Measurements from ENCODE around the gene RASGEF1C. TPM values are rescaled to one million over a fixed set of nuclear protein-coding genes. Genes with fewer than 3 reads are reported as not detected.

RASGEF1C gene
- total RNA-seq, 1 donor from 2014 or later, result 0.26 TPM

DNA sequence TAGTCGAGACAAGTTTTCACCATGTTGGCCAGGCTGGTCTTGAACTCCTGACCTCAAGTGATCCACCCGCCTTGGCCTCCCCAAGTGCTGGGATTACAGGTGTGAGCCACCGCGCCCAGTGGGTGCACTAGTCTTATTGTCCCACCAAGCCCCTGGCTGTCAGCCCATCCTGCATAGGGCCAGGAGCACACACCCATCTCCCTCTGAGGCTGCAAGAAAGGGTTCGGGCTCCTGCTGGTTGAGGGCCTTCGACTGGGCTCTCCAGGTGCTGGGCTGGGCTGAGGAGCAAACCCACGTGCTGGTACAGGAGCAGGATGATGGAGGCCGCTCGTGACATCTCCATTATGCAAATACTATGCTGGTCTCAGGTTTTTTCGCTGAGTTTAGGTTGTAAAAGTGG is 112.4 kb downstream of the RASGEF1C start:
- H3K9me3 Mint-ChIP-seq, result peaks cover 2% of the 10 kb centered on the region
- Histone ChIP-seq H3K4me2 (no peak overlapping the region), H3K9me3 (ENCODE audit: low read depth) (no peaks in the 10 kb centered on the region), H3K27ac (no peak overlapping the region), H3K27me3 (no peaks in the 10 kb centered on the region), H3K79me2 (ENCODE audit: low read depth) (no peaks in the 10 kb centered on the region), H4K20me1 (ENCODE audit: low read depth) (no peaks in the 10 kb centered on the region), H3K9ac (no peak overlapping the region), H3F3A (ENCODE audit: low read depth) (no peaks in the 10 kb centered on the region), H2AFZ (replicated peaks) (no peak overlapping the region), H3K36me3 (no peaks in the 10 kb centered on the region), H3K4me1 (no peaks in the 10 kb centered on the region), H3K4me3 (no peak overlapping the region)
- peaks cover 7% of the 10 kb centered on the region for H3K27me3 Mint-ChIP-seq (ENCODE audit: insufficient read depth, low read depth)
- TF ChIP-seq EZH2 (IDR thresholded peaks at IDR 0.05) (no peak), EZH2phosphoT487 (IDR thresholded peaks at IDR 0.05) (no peak)
- TF ChIP-seq, protein P1, sequence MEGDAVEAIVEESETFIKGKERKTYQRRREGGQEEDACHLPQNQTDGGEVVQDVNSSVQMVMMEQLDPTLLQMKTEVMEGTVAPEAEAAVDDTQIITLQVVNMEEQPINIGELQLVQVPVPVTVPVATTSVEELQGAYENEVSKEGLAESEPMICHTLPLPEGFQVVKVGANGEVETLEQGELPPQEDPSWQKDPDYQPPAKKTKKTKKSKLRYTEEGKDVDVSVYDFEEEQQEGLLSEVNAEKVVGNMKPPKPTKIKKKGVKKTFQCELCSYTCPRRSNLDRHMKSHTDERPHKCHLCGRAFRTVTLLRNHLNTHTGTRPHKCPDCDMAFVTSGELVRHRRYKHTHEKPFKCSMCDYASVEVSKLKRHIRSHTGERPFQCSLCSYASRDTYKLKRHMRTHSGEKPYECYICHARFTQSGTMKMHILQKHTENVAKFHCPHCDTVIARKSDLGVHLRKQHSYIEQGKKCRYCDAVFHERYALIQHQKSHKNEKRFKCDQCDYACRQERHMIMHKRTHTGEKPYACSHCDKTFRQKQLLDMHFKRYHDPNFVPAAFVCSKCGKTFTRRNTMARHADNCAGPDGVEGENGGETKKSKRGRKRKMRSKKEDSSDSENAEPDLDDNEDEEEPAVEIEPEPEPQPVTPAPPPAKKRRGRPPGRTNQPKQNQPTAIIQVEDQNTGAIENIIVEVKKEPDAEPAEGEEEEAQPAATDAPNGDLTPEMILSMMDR (IDR thresholded peaks at IDR 0.05), result no peak
- H3K27ac Mint-ChIP-seq, result no peak overlapping the region
- H3K4me3 Mint-ChIP-seq, result no peak overlapping the region
- no peak for DNase-seq (ENCODE audit: low spot score)
- H3K36me3 Mint-ChIP-seq, result no peaks in the 10 kb centered on the region
- peaks cover 5% of the 10 kb centered on the region for H3K4me1 Mint-ChIP-seq

- no peaks in the 10 kb centered on the region for H3K9me3 ChIP-seq (ENCODE audit: low read depth)
- Mint-ChIP-seq H3K27me3 (ENCODE audit: insufficient read depth, low read depth) (peaks cover 7% of the 10 kb centered on the region), H3K27ac (peak overlapping the region; percentile 72), H3K9me3 (peaks cover 2% of the 10 kb centered on the region), H3K4me3 (no peak overlapping the region), H3K36me3 (no peaks in the 10 kb centered on the region), H3K4me1 (peaks cover 11% of the 10 kb centered on the region)
- H3K27ac ChIP-seq, result no peak overlapping the region
- H3K36me3 ChIP-seq, result no peaks in the 10 kb centered on the region
- peaks cover 8% of the 10 kb centered on the region for H3F3A ChIP-seq (ENCODE audit: low read depth)
- no peak overlapping the region for H3K4me3 ChIP-seq
- H3K9ac ChIP-seq, result no peak overlapping the region
- no peak overlapping the region for H2AFZ ChIP-seq (replicated peaks)
- H3K4me1 ChIP-seq, result no peaks in the 10 kb centered on the region
- H4K20me1 ChIP-seq (ENCODE audit: low read depth), result no peaks in the 10 kb centered on the region
- H3K4me2 ChIP-seq, result no peak overlapping the region
- DNase-seq (ENCODE audit: low spot score), result no peak
- TF ChIP-seq, protein P1 (IDR thresholded peaks at IDR 0.05), result no peak
- TF ChIP-seq EZH2 (IDR thresholded peaks at IDR 0.05) (no peak), EZH2phosphoT487 (IDR thresholded peaks at IDR 0.05) (no peak)
- H3K79me2 ChIP-seq (ENCODE audit: low read depth), result no peaks in the 10 kb centered on the region
- H3K27me3 ChIP-seq, result no peaks in the 10 kb centered on the region
These were observed 113.5 kb downstream of the RASGEF1C start for GRCh38 chr5:180095545-180095944.

- Histone ChIP-seq H3K79me2 (ENCODE audit: low read depth) (no peaks in the 10 kb centered on the region), H3K9me3 (ENCODE audit: low read depth) (no peaks in the 10 kb centered on the region), H3K4me1 (no peaks in the 10 kb centered on the region), H4K20me1 (ENCODE audit: low read depth) (no peaks in the 10 kb centered on the region), H3K36me3 (no peaks in the 10 kb centered on the region), H3K4me3 (no peak overlapping the region), H3K4me2 (no peak overlapping the region), H3F3A (ENCODE audit: low read depth) (peaks cover 23% of the 10 kb centered on the region), H3K27ac (no peak overlapping the region), H3K27me3 (no peaks in the 10 kb centered on the region), H2AFZ (replicated peaks) (no peak overlapping the region), H3K9ac (no peak overlapping the region)
- Mint-ChIP-seq H3K4me1 (peaks cover 15% of the 10 kb centered on the region), H3K36me3 (no peaks in the 10 kb centered on the region), H3K27me3 (ENCODE audit: insufficient read depth, low read depth) (peaks cover 12% of the 10 kb centered on the region), H3K9me3 (peaks cover 2% of the 10 kb centered on the region), H3K27ac (no peak overlapping the region), H3K4me3 (no peak overlapping the region)
- TF ChIP-seq, protein P1 (IDR thresholded peaks at IDR 0.05), result no peak
- no peak for TF ChIP-seq EZH2phosphoT487 (IDR thresholded peaks at IDR 0.05)
- TF ChIP-seq EZH2 (IDR thresholded peaks at IDR 0.05), result no peak
- no peak for DNase-seq (ENCODE audit: low spot score)
These were observed 115.2 kb downstream of the RASGEF1C start for GRCh38 chr5:180093651-180094382.
